Hepatocyte (in vitro differentiated cells): ENCODE results near the gene GRID1. TPM values are rescaled to one million over a fixed set of nuclear protein-coding genes. Genes with fewer than 3 reads are reported as not detected.

ENCODE experiments used
- DNase-seq: peaks from one replicate; pipeline ENCODE4 v3.0.0-alpha.2; 2016; ENCODE audit warnings: low spot score
- H2AFZ ChIP-seq: fragments of 200-600 bp; sonication (generic); 2 replicates; pipeline ENCODE4 v1.6.0; 2016; ENCODE audit warnings: antibody characterized with exemption, mild to moderate bottlenecking
- H3K27ac ChIP-seq: fragments of 200-600 bp; sonication (generic); 2 replicates; pipeline ENCODE4 v1.5.1; 2016; ENCODE audit warnings: mild to moderate bottlenecking
- H3K27me3 ChIP-seq: fragments of 200-600 bp; sonication (generic); 2 replicates; pipeline ENCODE4 v1.6.1; 2016
- H3K36me3 ChIP-seq: fragments of 200-600 bp; sonication (generic); replicated peaks from 2 replicates; pipeline ENCODE4 v1.5.1; 2016; ENCODE audit warnings: low read depth; ENCODE audit not compliant: insufficient read depth
- H3K4me1 ChIP-seq: fragments of 200-600 bp; sonication (generic); 2 replicates; pipeline ENCODE4 v1.5.1; 2016; ENCODE audit warnings: mild to moderate bottlenecking, moderate library complexity; ENCODE audit not compliant: insufficient read depth
- H3K4me2 ChIP-seq: fragments of 200-600 bp; sonication (generic); 2 replicates; pipeline ENCODE4 v1.6.0; 2016
- H3K4me3 ChIP-seq: fragments of 200-600 bp; sonication (generic); 2 replicates; pipeline ENCODE4 v1.5.1; 2016; ENCODE audit warnings: mild to moderate bottlenecking
- H3K79me2 ChIP-seq: fragments of 200-600 bp; sonication (generic); 2 replicates; pipeline ENCODE4 v1.6.0; 2017; ENCODE audit warnings: mild to moderate bottlenecking
- H3K9me2 ChIP-seq: fragments of 200-600 bp; sonication (generic); replicated peaks from 2 replicates; pipeline ENCODE4 v1.6.0; 2017; ENCODE audit warnings: mild to moderate bottlenecking; ENCODE audit not compliant: insufficient read depth
- H3K9me3 ChIP-seq: fragments of 200-600 bp; sonication (generic); 2 replicates; pipeline ENCODE4 v1.5.1; 2016; ENCODE audit warnings: low read depth, mild to moderate bottlenecking
- H4K20me1 ChIP-seq: fragments of 200-600 bp; sonication (generic); 2 replicates; pipeline ENCODE4 v1.6.0; 2016; ENCODE audit warnings: mild to moderate bottlenecking; ENCODE audit not compliant: insufficient read depth, poor library complexity, severe bottlenecking
- CTCF ChIP-seq: fragments of 200-600 bp; sonication (generic); IDR thresholded peaks from 2 replicates; pipeline ENCODE4 v1.5.1; 2016; ENCODE audit warnings: antibody characterized with exemption, mild to moderate bottlenecking; ENCODE audit not compliant: poor library complexity
- EZH2 ChIP-seq: fragments of 200-600 bp; sonication (generic); IDR thresholded peaks from 2 replicates; pipeline ENCODE4 v1.6.1; 2016; ENCODE audit warnings: antibody characterized with exemption, mild to moderate bottlenecking, borderline replicate concordance
- EZH2phosphoT487 ChIP-seq: fragments of 200-600 bp; sonication (generic); IDR thresholded peaks from one replicate; pipeline ENCODE4 v1.6.1; 2018; ENCODE audit warnings: antibody characterized with exemption, mild to moderate bottlenecking, low read depth, moderate library complexity; ENCODE audit not compliant: unreplicated experiment, severe bottlenecking
- WGBS: methylation state at CpG from one replicate; pipeline ENCODE4 v1.1.6; 2016; ENCODE audit warnings: low lambda C conversion rate; ENCODE audit errors: missing lambda C conversion rate; 5-methylcytosine and 5-hydroxymethylcytosine counted together
- polyA plus RNA-seq: library from polyadenylated mRNA; unstranded; fragments of >200 nt; fragmentation: Nextera tagmentation; extraction: Ambion mirVana; gene quantifications from 2 replicates; pipeline ENCODE4 v1.2.1, GENCODE V29; 2016
- total RNA-seq: library from RNA; depleted of rRNA; stranded (reverse); fragments of >200 nt; gene quantifications from 2 replicates; pipeline ENCODE4 v1.2.3, GENCODE V29; 2014

GRID1 gene
- total and polyA plus RNA-seq, 2 experiments from 2014 or later: 0.07 to 0.37 TPM

GRCh38 chr10:86182595-86182994, 184.0 kb downstream of the GRID1 start:
- Histone ChIP-seq H3K4me1 (no peaks in the 10 kb centered on the region), H3K36me3 (no peaks in the 10 kb centered on the region), H3K4me2 (no peak overlapping the region), H3K4me3 (no peak overlapping the region), H4K20me1 (no peaks in the 10 kb centered on the region), H3K9me2 (no peaks in the 10 kb centered on the region), H2AFZ (no peak overlapping the region), H3K27ac (no peak overlapping the region), H3K79me2 (no peaks in the 10 kb centered on the region), H3K9me3 (no peaks in the 10 kb centered on the region), H3K27me3 (no peaks in the 10 kb centered on the region)
- no peak for DNase-seq
- TF ChIP-seq EZH2 (no peak), CTCF (no peak), EZH2phosphoT487 (no peak)
- 83% methylated on average over 7 of the region's 7 CpGs for WGBS

- Histone ChIP-seq H3K27ac (no peak overlapping the region), H3K9me2 (no peaks in the 10 kb centered on the region), H3K79me2 (no peaks in the 10 kb centered on the region), H3K9me3 (no peaks in the 10 kb centered on the region), H3K27me3 (no peaks in the 10 kb centered on the region), H2AFZ (no peak overlapping the region), H3K4me3 (no peak overlapping the region), H3K4me2 (no peak overlapping the region), H3K4me1 (no peaks in the 10 kb centered on the region), H4K20me1 (no peaks in the 10 kb centered on the region), H3K36me3 (no peaks in the 10 kb centered on the region)
- no peak for TF ChIP-seq EZH2
- TF ChIP-seq CTCF: no peak
- no peak for TF ChIP-seq EZH2phosphoT487
- WGBS: 80% methylated on average over 13 of the region's 13 CpGs
- no peak for DNase-seq
Measured at GRCh38 chr10:86182150-86182549, 184.4 kb downstream of the GRID1 start.

- no peak for DNase-seq
- no peak for TF ChIP-seq EZH2phosphoT487
- TF ChIP-seq EZH2: no peak
- no peak for TF ChIP-seq CTCF
- WGBS: 78% methylated on average over 4 of the region's 4 CpGs
- H3K27ac ChIP-seq: no peak overlapping the region
- H3K4me1 ChIP-seq: no peaks in the 10 kb centered on the region
- no peaks in the 10 kb centered on the region for H3K9me3 ChIP-seq
- no peaks in the 10 kb centered on the region for H3K79me2 ChIP-seq
- H3K36me3 ChIP-seq: no peaks in the 10 kb centered on the region
- H3K27me3 ChIP-seq: peaks cover 7% of the 10 kb centered on the region
- H4K20me1 ChIP-seq: no peaks in the 10 kb centered on the region
- no peaks in the 10 kb centered on the region for H3K9me2 ChIP-seq
- no peak overlapping the region for H3K4me3 ChIP-seq
- no peak overlapping the region for H2AFZ ChIP-seq
- H3K4me2 ChIP-seq: no peak overlapping the region
Measured at GRCh38 chr10:86180861-86181260, 185.7 kb downstream of the GRID1 start.

GRCh38 chr10:86179961-86180360, 186.6 kb downstream of the GRID1 start:
- 92% methylated on average over 7 of the region's 7 CpGs for WGBS
- Histone ChIP-seq H3K9me2 (no peaks in the 10 kb centered on the region), H3K36me3 (no peaks in the 10 kb centered on the region), H3K4me2 (no peak overlapping the region), H3K79me2 (no peaks in the 10 kb centered on the region), H3K4me3 (no peak overlapping the region), H3K4me1 (no peaks in the 10 kb centered on the region), H4K20me1 (no peaks in the 10 kb centered on the region), H3K27ac (no peak overlapping the region), H2AFZ (no peak overlapping the region), H3K27me3 (peaks cover 7% of the 10 kb centered on the region), H3K9me3 (no peaks in the 10 kb centered on the region)
- DNase-seq: no peak
- TF ChIP-seq CTCF (no peak), EZH2 (no peak), EZH2phosphoT487 (no peak)
